Heart right ventricle (tissue), 16 donors: ENCODE data around the gene ORMDL3. TPM values are rescaled to one million over a fixed set of nuclear protein-coding genes. Genes with fewer than 3 reads are reported as not detected.

Experiments used
- ATAC-seq, 8 donors: fragments of 200-7000 bp; cut with Tn5 transposase; one replicate each; pipeline ENCODE4 v1.9.1; 2020; ENCODE audit warnings: mild to moderate bottlenecking in 8 of 8, moderate library complexity in 8 of 8, moderate number of reproducible peaks in 1 of 8
- DNase-seq, 2 donors: peaks; one replicate each; pipeline ENCODE4 v3.0.0-alpha.2; 2020
- H3K27ac ChIP-seq, 10 donors: fragments of 200-600 bp; sonication (generic) in 2 of 10; one replicate each; pipeline versions ENCODE4 v1.5.0 to v1.8.0; 2020 to 2022; ENCODE audit warnings: mild to moderate bottlenecking in 3 of 10
- H3K27me3 ChIP-seq, 7 donors: fragments of 200-600 bp; one replicate each; pipeline ENCODE4 v1.8.0; 2021 to 2022; ENCODE audit warnings: mild to moderate bottlenecking in 2 of 7
- H3K36me3 ChIP-seq, 9 donors: fragments of 200-600 bp; sonication (generic) in 1 of 9; one replicate each; pipeline versions ENCODE4 v1.5.0 to v1.8.0; 2020 to 2022; ENCODE audit warnings: mild to moderate bottlenecking in 2 of 9
- H3K4me1 ChIP-seq, 9 donors: fragments of 200-600 bp; sonication (generic) in 1 of 9; one replicate each; pipeline versions ENCODE4 v1.5.0 to v1.8.0; 2020 to 2022; ENCODE audit warnings: mild to moderate bottlenecking in 4 of 9
- H3K4me3 ChIP-seq, 10 donors: fragments of 200-600 bp; sonication (generic) in 2 of 10; one replicate each; pipeline versions ENCODE4 v1.5.0 to v1.8.0; 2020 to 2022; ENCODE audit warnings: mild to moderate bottlenecking in 7 of 10, moderate library complexity in 2 of 10
- H3K9me3 ChIP-seq, 11 donors: fragments of 200-600 bp in 10 of 11; sonication (generic) in 2 of 11; one replicate each; pipeline versions ENCODE4 v1.5.0 to v1.8.0; 2013 to 2022; ENCODE audit warnings: mild to moderate bottlenecking in 2 of 11, control low read depth in 1 of 11, moderate library complexity in 1 of 11
- WGBS, 2 donors: extraction: QIAGEN DNeasy Blood & Tissue Kit; methylation state at CpG; one replicate each; pipeline ENCODE4 v1.1.7; 2013; ENCODE audit warnings: inconsistent platforms in 1 of 2; 5-methylcytosine and 5-hydroxymethylcytosine counted together
- intact Hi-C, 10 donors: fragments of 100-400 bp; cut with DNase I; formaldehyde crosslinking; loops; one replicate each; pipeline versions ENCODE4 v1.11.1 to v1.14.2; 2022
- polyA plus RNA-seq, 2 donors: library from polyadenylated mRNA; stranded (reverse); fragments of 200-250 nt; gene quantifications; one replicate each; pipeline ENCODE4 v1.2.3, GENCODE V29; 2013
- total RNA-seq, 10 donors: library from RNA; stranded (reverse); fragmentation: NEBNext Ultra II Directional in 3 of 10; extraction: Animal tissue kit (Norgen Biotek cat#: 25700) in 3 of 10; gene quantifications; one replicate each; pipeline versions ENCODE4 v1.2.1 to v1.2.4, GENCODE V29; 2021 to 2023
- TF ChIP-seq, protein P1 (sequence below), 9 donors: fragments of 200-600 bp; sonication (generic) in 2 of 9; IDR thresholded peaks; one replicate each; pipeline versions ENCODE4 v1.5.0 to v1.8.0; 2021 to 2022; ENCODE audit warnings: antibody characterized with exemption in 9 of 9, mild to moderate bottlenecking in 5 of 9, moderate library complexity in 1 of 9
- donor health status: Arrhythmogenic right ventricular cardiomyopathy.
- donor health status: ischemic (EF 13 %, LVEDD 7.1; RV severe dilation, severe dysfunction).
- donor health status: healthy with polysubstance abuse.
- donor health status: DM: no; HTN: yes; CAD: no.
- donor health status: DM: no; HTN: no; CAD: no.
- donor health status: ischemic (EF 25% LVEDD 6.9; RV normal size, moderate dysfunction).
- donor health status: ischemic (EF 25% LVEDD 5.7; RV mildly dilated, moderate dysfunction).
- donor health status: healthy.
- donor health status: DM: yes; HTN: yes; CAD: no.
- donor health status: Ischemic cardiomyopathy.
- donor health status: ischemic (EF 35%, LVEDD 5.7; RV mildly dilated, moderate dysfunction).
- donor health status: nonischemic (EF 11% LVEDD 7.7; RV severe dilation, severe dysfunction).
- donor health status: DM: yes; HTN: yes; CAD: no.
- donor health status: PGD.
- donor health status: ischemic (EF 29% LVEDD 5.4; RV normal size, mild dysfunction).
- donor health status: nonischemic (EF 23%, LVEDD 6.1; RV moderate dilation, normal function).

The ORMDL3 gene
- total and polyA plus RNA-seq, 12 donors: 33.5 to 94.3 (median 61.0) TPM

DNA sequence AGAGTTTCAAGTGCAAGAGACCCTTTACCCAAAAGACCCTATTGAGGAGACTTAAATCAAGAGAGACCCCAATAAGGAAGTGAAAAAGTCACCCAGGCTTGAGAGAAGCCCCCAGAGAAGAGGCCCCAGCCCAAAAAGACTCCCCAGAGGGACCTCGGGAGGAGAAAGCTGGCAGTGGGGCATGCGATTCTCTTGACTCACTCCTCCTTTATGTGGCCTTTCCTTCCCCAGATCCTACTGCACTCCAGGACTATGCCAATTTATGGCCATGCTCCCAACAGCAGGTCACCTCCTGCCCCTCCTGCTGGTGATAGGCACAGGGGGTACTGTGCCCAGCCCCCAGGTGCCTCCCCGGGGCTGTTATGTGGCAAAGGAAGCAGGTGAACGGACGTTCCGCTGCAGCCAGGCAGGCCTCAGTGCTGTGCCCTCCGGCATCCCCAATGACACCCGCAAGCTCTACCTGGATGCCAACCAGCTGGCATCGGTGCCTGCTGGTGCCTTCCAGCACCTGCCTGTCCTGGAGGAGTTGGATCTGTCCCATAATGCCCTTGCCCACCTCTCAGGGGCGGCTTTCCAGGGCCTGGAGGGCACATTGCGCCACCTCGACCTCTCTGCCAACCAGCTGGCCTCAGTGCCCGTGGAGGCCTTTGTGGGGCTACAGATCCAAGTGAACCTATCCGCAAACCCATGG lies 16.4 kb upstream of the ORMDL3 start:
- WGBS, 2 donors: 82% methylated on average over 14 of the region's 14 CpGs
- Histone ChIP-seq H3K9me3 (no peaks in the 10 kb centered on the region), H3K27ac (no peak overlapping the region), H3K27me3 (no peaks in the 10 kb centered on the region), H3K4me1 (peaks cover 0 to 16% (median 13%) of the 10 kb centered on the region in 9 donors), H3K4me3 (no peak overlapping the region), H3K36me3 (no peaks in the 10 kb centered on the region)
- ATAC-seq (peak in 3 of 8 donors; percentile 19 to 50 (median 23)), DNase-seq (no peak)
- intact Hi-C loops: no loop called here
- TF ChIP-seq, protein P1, sequence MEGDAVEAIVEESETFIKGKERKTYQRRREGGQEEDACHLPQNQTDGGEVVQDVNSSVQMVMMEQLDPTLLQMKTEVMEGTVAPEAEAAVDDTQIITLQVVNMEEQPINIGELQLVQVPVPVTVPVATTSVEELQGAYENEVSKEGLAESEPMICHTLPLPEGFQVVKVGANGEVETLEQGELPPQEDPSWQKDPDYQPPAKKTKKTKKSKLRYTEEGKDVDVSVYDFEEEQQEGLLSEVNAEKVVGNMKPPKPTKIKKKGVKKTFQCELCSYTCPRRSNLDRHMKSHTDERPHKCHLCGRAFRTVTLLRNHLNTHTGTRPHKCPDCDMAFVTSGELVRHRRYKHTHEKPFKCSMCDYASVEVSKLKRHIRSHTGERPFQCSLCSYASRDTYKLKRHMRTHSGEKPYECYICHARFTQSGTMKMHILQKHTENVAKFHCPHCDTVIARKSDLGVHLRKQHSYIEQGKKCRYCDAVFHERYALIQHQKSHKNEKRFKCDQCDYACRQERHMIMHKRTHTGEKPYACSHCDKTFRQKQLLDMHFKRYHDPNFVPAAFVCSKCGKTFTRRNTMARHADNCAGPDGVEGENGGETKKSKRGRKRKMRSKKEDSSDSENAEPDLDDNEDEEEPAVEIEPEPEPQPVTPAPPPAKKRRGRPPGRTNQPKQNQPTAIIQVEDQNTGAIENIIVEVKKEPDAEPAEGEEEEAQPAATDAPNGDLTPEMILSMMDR (IDR thresholded peaks at IDR 0.05): no peak

DNA sequence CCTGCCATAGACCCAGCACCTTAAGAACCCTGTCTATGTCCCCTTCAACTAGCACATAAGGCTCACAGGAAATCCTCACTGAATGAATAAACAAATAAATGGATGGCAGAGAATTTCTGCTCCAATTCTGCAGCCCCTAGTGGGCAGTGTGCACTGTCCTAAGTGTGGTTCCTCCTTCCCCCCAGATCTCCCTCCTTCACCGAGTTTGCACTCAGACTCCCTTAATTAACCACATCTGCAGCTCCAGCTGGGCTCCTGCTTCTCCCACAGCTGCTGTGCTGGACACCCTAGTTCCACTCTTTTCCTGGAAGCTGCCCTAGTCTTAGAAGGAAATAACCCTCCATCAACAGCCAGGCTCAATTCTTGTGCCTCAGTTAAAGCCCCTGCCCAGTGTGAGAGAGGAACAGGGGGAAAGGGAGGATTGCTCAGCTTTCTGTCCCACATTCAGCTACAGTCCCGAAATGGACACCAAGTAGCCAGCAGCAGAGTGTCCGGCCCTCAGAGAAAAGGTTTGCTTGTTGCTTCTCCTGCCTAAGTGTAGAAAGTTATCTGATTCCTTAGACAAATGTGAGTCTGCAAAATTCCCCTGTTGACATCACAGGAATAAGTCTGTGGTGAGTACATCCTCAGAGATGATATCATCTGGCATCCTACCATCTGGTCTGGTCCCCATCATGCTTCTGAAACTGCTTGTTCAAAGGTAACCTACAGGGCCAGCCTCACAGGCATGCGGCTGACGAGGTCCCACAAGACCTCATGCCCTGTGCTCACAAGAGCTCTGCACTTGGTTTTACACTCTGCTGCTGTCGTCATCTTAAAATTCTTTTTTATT lies 12.4 kb upstream of the ORMDL3 start:
- Histone ChIP-seq H3K4me1 (peaks cover 0 to 31% (median 13%) of the 10 kb centered on the region in 9 donors), H3K9me3 (no peaks in the 10 kb centered on the region), H3K27ac (peak overlapping the region in 5 of 10 donors; percentile 14 to 70 (median 51)), H3K4me3 (no peak overlapping the region), H3K27me3 (no peaks in the 10 kb centered on the region), H3K36me3 (no peaks in the 10 kb centered on the region)
- TF ChIP-seq, protein P1 (IDR thresholded peaks at IDR 0.05): peak in 7 of 9 donors; percentile 28 to 53 (median 48)
- DNase-seq (peak in 1 of 2 donors; percentile 65), ATAC-seq (peak in 7 of 8 donors; percentile 47 to 89 (median 80))
- intact Hi-C loops: no loop called here
- 44 to 51% methylated on average over 6 of the region's 6 CpGs for WGBS, 2 donors

DNA sequence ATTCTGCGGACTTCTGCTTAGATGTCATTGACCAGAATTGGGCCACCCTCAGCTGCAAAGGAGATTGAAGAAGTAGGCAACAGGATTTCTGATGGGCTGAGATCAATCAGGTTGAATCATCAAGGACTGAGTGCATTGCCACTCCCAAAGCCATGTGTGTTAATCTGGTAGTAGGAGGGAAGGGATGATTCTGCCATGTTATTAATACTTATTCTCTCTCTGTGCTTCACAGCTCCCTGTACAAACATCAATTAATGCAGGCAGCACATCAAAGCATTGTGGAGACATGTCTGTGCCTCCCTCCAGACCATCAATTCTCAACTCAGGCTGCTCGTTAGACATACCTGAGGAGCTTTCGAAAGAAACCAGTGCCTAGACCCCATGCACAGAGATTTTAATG lies 11.7 kb upstream of the ORMDL3 start:
- Histone ChIP-seq H3K4me1 (peaks cover 0 to 37% (median 13%) of the 10 kb centered on the region in 9 donors), H3K9me3 (no peaks in the 10 kb centered on the region), H3K27me3 (no peaks in the 10 kb centered on the region), H3K36me3 (no peaks in the 10 kb centered on the region), H3K4me3 (no peak overlapping the region), H3K27ac (peak overlapping the region in 2 of 10 donors; percentile 48 to 70)
- ATAC-seq: no peak
- intact Hi-C loops: no loop called here
- no peak for DNase-seq
- WGBS, 2 donors: 83 to 92% methylated on average over 3 of the region's 3 CpGs
- TF ChIP-seq, protein P1 (IDR thresholded peaks at IDR 0.05): no peak

DNA sequence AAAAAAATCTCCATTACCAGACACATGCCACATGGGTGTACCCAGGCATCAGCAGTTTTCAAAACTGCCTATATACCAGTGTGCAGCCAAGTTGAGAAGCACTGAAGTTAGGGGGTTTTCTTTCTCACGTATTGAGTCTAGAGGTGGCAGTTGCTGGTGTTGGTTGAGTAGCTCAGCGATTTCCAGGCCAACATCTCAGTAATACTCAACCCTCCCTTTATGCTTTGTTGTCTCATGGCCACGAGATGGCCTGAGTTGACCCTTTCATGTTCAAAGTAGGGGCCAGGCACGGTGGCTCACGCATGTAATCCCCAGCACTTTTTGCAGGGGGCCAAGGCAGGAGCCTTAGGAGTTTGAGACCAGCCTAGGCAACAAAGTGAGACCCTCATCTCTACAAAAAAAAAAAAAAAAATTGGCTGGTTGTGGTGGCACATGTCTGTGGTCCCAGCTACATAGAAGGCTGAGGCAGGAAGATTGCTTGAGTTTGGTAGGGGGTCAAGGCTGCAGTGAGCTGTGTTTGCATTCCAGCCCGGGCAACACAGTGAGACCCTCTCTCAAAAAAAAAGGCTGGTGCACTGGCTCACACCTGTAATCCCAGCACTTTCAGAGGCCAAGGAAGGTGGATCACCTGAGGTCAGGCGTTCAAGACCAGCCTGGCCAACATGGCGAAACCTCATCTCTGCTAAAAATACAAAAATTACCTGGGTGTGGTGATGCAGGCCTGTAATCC lies 10.9 kb upstream of the ORMDL3 start:
- TF ChIP-seq, protein P1 (IDR thresholded peaks at IDR 0.05): no peak
- DNase-seq: no peak
- 63 to 71% methylated on average over 8 of the region's 8 CpGs for WGBS, 2 donors
- intact Hi-C loops: no loop called here
- no peaks in the 10 kb centered on the region for H3K9me3 ChIP-seq
- no peak for ATAC-seq
- H3K36me3 ChIP-seq: no peaks in the 10 kb centered on the region
- H3K4me3 ChIP-seq: no peak overlapping the region
- no peaks in the 10 kb centered on the region for H3K27me3 ChIP-seq
- peaks cover 0 to 45% (median 15%) of the 10 kb centered on the region in 9 donors for H3K4me1 ChIP-seq
- peak overlapping the region in 1 of 10 donors; percentile 22 for H3K27ac ChIP-seq
